Lower leg skin (tissue), 3 donors: ENCODE measurements around the gene MBOAT2.

Source experiments
- CTCF ChIP-seq, 3 donors: fragments of 450-650 bp; IDR thresholded peaks; one replicate each; pipeline ENCODE4 v1.5.1; 2016; ENCODE audit warnings: antibody characterized with exemption in 3 of 3, mild to moderate bottlenecking in 3 of 3, moderate library complexity in 2 of 3
- POLR2A ChIP-seq, 2 donors: fragments of 450-650 bp; IDR thresholded peaks; one replicate each; pipeline ENCODE4 v1.6.1; 2016 to 2017; ENCODE audit warnings: antibody characterized with exemption in 2 of 2, mild to moderate bottlenecking in 1 of 2, moderate library complexity in 1 of 2

DNA sequence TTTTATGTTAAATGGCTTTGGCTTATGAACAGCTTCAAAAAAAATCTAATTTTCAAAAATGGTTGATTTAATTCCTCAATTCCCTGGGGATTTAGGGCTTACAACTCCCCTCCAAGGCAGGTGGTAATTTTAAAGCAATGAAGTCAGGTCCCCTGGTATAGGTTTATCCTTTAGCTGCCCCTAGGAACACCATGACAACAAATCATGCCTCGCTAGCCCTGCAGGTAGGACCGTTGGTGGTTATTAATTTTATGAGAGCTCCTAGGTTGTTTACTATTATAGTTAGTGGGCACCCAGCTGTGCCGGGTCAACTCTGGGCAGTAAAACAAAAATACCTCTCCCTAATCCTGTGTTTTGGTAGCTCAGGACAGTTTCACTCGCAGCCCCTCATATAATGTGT lies 26.2 kb upstream of the MBOAT2 start:
- TF ChIP-seq CTCF (IDR thresholded peaks at IDR 0.05), result no peak
- TF ChIP-seq POLR2A (IDR thresholded peaks at IDR 0.05), result no peak
